Measurements from ENCODE around the gene ADGRG1.
"Not testable (repeated sequence)": the region's sequence is repeated elsewhere in the genome, so short reads cannot be mapped to it uniquely, and the experiment has no call there.

Gene ADGRG1

GRCh38 chr16:57628008-57628781 lies at the start of gene ADGRG1:
TSS of gene ADGRG1 (plus strand) at chr16:57628630. CDS start at chr16:57650288, 21,658 bp downstream.
- peak; percentile 80 for DNase-seq

DNA sequence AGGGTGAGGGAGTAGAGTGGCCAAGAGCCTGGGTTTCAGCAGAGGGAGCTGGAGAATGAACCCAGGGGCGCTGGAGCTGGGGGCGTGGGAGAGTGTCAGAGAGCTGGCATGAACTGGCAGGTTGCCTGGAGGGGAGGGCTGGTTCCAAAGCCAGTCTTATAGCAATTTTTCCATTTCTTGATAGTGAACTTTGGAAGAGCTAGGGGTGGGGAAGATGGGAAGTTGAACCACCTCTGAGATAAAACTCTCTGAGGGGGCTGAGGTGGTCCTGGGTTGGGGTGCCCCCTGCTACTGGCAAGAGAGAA lies 49.1 kb upstream of the ADGRG1 start:
- no peak for DNase-seq

DNA sequence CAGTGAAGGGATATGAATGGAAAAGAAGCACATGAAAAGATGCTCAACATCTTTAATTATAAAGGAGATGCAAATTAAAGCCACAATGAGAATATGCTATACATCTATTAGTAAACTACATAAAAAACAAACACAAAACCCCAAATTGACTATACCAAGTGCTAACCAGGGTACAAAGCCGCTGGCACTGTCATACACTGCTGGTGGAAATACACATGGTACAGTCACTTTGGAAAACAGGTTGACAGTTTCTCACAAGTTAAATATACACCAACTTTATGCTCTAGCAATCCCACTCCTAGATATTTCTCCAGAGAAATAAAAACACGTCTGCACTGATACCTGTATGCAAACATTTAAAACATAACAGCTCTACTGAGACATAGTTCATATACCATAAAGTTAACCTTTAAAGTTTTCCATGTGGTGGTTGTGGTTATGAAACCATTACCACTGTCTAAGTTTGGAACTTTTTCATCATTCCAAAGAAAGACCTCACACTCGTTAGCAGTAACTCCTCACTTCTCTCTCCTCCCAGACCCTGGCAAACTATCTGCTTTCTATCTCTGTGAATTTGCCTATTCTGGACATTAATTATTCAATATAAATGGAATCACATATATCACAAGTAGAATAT lies 43.3 kb upstream of the ADGRG1 start:
- DNase-seq, result no peak

DNA sequence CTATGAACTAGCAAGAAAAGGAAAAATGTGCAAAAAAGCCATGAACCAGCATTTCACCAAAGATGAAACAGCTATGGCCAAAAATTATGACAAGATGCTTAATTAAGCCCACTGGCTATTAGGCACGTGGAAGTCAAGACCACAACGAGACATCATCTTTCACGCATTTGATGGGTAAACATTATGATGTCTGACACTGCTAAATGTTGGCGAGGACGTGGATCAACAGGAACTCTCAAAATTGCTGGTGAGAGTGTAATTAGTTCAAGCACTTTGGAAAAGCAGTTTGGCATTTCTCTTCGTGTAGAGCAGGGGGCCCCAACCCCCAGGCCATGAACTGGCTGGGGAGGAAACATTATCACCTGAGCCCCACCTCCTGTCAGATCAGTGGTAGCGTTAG lies 39.6 kb upstream of the ADGRG1 start:
- DNase-seq, result no peak

- DNase-seq, result no peak
Measured at GRCh38 chr16:57589374-57589773, 39.1 kb upstream of the ADGRG1 start.

GRCh38 chr16:57590654-57591085 lies 37.8 kb upstream of the ADGRG1 start:
- DNase-seq, result no peak

DNA sequence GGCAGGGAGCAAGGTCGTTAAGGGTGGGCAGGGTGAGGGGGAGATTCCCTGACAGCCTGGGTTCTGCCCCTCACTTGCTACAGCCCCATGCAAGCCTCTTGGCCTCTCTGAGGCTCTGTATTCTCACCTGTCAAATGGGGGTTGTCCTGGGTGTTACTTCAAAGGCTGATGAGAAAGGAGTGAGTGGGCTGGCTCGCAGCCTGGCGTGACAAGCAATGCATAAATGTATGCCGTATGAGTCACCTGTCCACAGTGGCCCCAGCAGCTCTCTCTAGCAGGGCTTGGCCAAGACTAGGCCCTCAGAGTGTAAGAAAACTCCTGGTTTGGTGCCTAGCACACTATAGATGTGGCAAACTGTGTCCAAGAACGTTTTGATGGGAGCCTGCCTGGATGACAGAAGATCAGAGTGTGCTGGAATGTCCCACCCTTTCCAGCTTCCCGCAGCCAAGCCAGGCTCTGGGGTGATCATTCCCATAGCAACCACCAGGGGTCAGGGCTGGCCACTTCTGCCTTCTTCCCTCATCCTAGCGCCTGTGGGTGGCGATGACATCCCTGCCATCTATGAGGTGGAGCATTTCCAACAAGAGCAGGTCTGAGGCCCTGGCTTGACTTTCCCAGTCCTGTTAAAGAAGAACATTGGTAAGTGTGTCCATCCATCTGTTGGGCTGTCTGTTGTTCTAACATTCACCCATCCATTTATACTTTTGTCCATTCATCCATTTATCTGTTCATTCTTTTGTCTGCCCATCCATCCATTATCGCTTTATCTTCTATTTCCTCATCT lies 37.2 kb upstream of the ADGRG1 start:
- DNase-seq, result peak; percentile 88

DNA sequence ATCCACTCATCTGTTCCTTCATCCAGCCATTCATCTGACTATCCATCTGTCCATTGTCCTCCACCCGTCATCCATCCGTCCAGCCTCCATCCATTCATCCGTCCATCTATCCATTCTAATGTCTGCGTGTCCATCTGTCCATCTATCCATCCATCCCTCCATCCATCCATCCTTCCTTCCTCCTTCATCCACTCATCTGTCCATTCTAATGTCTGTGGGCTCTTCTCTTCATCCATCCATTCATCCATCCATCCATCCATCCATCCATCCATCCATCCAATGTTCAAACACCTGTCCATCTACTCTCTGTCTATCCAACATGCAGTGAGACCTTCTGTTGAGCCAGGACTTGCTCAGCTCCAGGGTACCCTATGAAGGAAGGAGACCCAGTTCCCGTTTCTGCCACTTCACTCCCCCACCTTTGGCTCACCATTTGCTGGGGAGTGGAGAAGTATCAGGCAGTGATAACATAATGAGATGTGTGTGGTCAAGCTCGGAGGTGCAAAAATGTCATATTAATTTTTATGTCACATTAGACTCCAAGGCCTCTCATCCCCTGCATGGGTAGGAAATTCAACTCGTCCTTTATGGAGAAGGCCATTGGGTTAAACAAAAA lies 36.5 kb upstream of the ADGRG1 start:
- DNase-seq, result no peak

DNA sequence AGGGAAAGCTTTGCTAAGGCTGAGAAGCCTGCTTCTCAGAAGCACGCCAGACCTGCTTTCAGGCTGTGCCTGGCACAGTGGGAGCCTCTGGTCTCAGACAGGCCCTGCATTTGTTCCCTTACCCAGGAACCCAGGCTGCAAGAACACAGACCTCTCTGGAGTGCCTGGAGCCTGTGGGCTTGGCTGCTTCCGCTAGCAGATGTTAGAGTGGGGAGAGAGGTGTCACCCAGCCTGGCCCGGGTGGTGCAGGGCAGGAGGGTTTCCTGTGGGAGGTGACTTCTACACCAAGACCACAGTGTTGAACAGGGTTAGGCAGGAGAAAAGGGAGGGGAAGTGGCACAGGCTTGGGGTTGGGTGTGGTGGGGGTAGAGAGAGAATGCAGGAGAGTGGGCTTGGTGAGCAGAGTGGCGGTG lies 35.8 kb upstream of the ADGRG1 start:
- peak; percentile 93 for DNase-seq

DNA sequence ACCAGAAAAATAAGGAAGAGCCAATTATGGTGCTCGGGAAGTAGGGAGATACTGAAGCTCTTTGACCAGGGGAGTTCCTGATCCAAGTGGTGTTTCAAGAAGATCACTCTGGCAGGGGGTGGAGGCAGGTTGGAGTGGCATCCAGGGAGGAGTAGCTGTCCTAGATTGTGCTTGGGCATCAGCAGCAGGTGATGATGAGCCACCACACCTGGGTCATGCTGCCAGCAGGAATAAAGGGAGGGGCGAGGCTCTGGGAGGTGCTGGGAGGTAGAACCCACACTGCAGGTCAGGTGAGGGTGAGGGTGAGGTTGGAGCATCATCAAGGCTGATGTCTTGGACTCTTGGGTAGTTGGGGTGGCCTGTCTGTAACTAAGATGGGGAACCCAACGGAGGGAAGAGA lies 35.4 kb upstream of the ADGRG1 start:
- no peak for DNase-seq

DNA sequence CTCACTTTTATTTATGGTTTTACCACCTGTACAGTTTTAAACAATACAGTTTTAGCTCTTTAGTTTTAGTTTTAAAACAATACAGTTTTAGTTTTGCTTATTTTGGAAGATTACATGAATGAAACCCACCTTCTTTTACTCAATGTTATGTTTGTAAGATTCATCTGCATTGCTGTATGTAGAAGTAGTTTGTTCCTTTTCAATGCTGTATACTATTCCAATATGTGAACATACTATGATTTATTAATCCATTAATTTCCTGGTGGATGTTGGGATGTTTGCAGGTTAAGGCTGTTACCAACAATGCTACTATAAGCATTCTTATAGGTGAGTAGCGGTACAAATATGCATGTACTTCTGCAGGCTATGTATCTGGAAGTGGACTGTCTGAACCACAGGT lies 34.4 kb upstream of the ADGRG1 start:
- DNase-seq, result no peak

DNA sequence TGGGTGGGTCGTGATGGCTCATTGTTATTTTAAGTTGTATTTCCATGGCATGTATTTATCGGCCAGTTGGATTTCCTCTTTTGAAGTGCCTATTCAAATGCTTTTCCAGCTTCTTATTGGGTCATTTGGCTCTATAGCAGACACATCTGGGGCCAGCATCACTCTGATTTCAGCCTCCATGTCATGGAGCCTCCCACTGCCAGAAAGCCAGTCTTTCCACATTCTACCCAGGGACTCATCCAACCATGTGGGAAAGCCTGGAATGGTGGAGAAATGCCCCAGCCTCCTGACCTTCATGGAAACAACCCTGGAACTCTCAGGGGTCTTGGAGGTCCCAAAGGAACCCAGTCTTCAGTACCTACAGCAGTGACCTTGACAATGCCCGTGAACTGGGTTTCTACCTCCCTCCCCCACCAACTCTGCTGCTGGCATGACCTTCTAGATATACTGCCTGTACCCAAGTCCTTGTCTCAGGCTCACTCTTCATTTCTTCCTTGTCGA lies 33.8 kb upstream of the ADGRG1 start:
- DNase-seq, result no peak

DNA sequence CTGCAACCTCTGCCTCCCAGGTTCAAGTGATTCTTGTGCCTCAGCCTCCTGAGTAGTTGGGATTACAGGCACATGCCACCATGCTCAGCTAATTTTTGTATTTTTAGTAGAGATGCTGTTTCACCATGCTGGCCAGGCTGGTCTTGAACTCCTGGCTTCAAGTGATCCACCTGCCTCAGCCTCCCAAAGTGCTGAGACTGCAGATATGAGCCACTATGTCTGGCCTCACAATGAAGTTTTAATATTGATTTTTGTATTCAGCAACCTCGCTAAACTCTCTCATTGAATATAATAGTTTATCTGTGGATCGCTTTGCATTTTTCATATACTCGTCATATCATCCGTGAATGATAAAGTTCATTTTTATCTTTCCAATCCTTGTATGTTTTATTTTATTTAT lies 32.2 kb upstream of the ADGRG1 start:
- not testable (repeated sequence) for DNase-seq

DNA sequence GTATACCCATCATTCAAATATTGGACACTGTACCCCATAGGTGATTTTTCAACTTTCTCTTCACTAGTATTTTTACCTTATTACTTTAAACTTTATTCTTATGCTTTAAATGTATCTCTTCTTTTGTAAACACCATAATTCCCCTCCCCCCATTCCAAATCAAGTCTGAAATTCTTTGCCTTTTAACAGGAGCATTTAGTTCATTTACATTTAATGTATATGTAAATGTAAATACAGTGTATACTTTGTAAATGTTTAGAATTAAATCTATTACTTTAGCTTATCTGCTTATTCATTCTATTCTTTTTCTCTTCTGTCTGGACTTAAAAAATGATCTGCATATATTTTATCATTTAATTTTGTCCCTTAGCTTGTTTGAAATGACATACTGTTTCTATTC lies 30.0 kb upstream of the ADGRG1 start:
- no peak for DNase-seq

DNA sequence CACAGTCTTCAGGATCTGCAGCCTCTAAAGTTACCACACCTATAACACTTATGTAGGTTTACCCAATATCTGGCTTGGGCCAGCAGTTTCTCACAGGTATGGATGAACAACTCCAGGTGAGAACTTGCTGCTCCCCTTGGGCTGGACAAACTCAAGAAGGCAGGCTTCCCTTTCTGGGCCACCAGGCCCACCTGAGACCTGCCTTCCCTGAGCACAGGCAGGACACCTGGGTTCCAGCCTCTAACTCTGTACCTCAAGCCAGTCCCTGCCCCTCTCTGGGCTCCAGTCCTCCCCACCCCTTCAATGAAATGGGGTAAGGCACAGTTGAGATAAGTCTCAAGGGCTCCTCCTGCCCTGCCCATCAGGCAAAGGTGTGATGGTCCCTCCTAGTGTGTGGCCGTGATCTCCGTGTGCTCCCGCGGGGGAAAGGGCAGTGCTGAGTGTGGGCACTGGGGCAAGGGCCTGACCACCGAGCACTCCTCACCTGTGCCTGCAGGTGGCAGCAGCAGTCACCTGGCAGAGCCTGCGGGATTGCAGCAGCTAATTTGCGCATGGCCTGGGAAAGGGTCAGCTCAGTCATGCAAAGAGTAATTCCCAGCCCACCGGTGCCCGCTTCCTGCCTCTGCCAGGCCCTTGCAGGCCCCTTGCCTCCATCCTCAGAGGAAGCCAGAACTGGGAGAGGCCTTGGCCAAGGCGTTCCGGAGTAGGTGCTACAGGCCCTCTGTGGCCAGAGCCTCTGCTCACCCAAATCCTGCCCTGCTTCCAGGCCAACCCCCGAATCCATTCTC lies 28.2 kb upstream of the ADGRG1 start:
- DNase-seq, result peak; percentile 74

DNA sequence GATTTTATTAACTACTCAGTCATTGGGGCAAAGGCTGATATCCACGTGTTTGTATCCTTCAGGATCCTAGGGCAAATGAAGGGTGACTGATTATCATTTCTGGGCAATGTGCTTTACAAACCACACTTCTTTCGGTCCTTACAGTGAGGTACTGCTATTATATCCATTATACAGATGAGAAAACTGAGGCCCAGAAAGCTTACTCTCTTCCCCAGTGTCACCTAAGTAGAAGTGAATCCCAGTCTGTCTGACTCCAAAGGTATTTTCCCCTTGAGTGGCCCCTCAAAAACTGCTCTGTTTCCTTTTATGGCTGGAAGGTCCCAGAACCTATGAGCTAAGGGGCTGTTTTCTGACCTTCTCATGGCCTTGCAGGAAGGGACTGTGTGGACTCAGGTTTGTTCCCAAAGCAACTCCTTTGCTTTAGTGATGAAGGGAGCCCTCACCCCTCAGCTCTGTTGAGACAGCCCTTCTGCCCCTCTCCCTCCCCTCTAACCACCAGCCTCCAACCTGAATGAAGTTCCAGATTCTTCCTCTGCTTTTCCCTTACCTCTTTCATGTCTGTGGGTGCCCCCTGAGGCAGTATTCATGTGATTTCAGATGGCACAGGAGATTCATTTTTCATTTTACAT lies 27.4 kb upstream of the ADGRG1 start:
- DNase-seq, result no peak

- DNase-seq, result peak; percentile 97
Measured at GRCh38 chr16:57601801-57602478, 26.5 kb upstream of the ADGRG1 start.

GRCh38 chr16:57603115-57604024 lies 25.1 kb upstream of the ADGRG1 start:
- no peak for DNase-seq

DNA sequence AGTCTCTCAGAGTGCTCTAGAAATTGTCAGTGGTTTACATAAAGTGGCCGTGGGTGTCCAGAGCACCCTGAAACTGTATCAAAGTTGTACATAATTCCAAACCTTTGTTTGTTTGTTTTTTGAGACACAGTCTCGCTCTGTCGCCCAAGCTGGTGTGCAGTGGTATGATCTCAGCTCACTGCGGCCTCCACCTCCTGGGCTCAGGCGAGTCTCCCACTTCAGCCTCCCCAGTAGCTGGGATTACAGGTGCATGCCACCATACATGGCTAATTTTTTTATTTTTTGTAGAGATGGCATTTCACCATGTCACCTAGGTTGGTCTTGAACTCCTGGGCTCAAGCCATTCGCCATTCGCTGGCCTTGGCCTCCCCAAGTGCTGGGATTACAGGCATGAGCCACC lies 24.3 kb upstream of the ADGRG1 start:
- no peak for DNase-seq

DNA sequence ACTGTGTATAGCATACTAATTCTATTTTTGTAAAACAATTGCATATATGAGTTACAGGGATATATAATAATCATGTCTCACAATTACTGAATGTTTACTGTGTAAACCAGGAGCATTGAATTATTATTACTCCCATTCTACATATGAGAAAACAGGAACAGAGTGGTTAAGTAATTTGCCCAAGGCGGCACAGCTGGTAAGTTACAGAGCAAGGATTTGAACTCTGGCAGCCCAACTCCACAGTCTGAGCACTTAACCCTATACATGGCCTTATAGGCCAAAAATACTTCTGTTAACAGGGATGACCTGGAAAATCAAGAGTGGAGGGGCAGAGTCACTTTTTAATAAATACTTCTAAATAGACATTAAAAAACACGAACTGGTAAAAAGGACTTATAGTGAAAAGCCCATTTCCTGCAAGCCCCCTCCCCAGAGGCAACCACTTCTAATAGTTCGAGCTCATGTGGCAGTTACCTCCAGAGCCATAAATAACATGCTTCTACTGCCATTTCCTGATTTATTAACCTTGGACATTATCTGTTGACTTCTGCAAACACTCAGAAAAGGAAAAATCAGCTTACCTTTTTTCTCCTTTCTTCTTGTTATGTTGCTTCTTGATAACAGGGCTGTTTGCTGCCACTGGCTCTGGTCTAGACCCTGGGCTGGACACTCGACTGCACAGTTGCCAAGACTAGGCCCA lies 22.1 kb upstream of the ADGRG1 start:
- DNase-seq, result no peak

Measured in activated CD4-positive, alpha-beta T cell treated with anti-CD3 and anti-CD28 coated beads, Interleukin-10, Interleukin-2, amounts not matched to agents 100 ng/mL and 50 ng/mL, durations not matched to agents 16 hours and 8 hours (primary cell).